Loucy (cell line): ENCODE measurements around the gene PTCH1.

Experiments used
- CTCF ChIP-seq: fragments of 200-600 bp; sonication (generic); conservative IDR thresholded peaks from 2 replicates; pipeline ENCODE4 v1.5.1; 2014; ENCODE audit warnings: mild to moderate bottlenecking, antibody characterized with exemption, low read length
- EZH2phosphoT487 ChIP-seq: fragments of 200-600 bp; IDR thresholded peaks from 2 replicates; pipeline ENCODE4 v1.6.1; 2018; ENCODE audit warnings: antibody characterized with exemption, mild to moderate bottlenecking, moderate library complexity, borderline replicate concordance

- TF ChIP-seq CTCF (no peak), EZH2phosphoT487 (no peak)
Observed at GRCh38 chr9:95406121-95406520, 110.7 kb downstream of the PTCH1 start.
